Keratinocyte (primary cell): ENCODE data around the gene SOAT1. TPM values are rescaled to one million over a fixed set of nuclear protein-coding genes. Genes with fewer than 3 reads are reported as not detected.

Experiments
- DNase-seq: peaks from one replicate; pipeline ENCODE4 v3.0.0-alpha.2; 2011; ENCODE audit warnings: low read depth, missing footprints, low spot score
- FAIRE-seq: peaks from 2 replicates; lab custom pipeline; 2011; peaks lifted over from hg19 to GRCh38; lab: Jason Lieb, UNC
- H2AFZ ChIP-seq: 2 replicates; pipeline ENCODE4 v1.6.0; 2012; ENCODE audit warnings: low read length, control low read depth, inconsistent platforms; ENCODE audit not compliant: control insufficient read depth
- H3K27ac ChIP-seq: 2 replicates; pipeline ENCODE4 v1.5.1; 2011; ENCODE audit warnings: low read length; ENCODE audit not compliant: control insufficient read depth, insufficient read depth
- H3K27me3 ChIP-seq: 3 replicates; pipeline ENCODE4 v1.6.0; 2011; ENCODE audit warnings: low read length; ENCODE audit not compliant: control insufficient read depth, insufficient read depth; ENCODE audit errors: extremely low read depth
- H3K36me3 ChIP-seq, 2 experiments: 2 replicates in 1 of 2; 3 replicates in 1 of 2; pipeline ENCODE4 v1.5.1; 2011; ENCODE audit warnings: low read length in 2 of 2, mild to moderate bottlenecking in 1 of 2; ENCODE audit not compliant: control insufficient read depth in 2 of 2, insufficient read depth in 2 of 2; ENCODE audit errors: extremely low read depth in 1 of 2
- H3K4me1 ChIP-seq: 3 replicates; pipeline ENCODE4 v1.5.1; 2011; ENCODE audit warnings: low read length; ENCODE audit not compliant: control insufficient read depth, insufficient read depth; ENCODE audit errors: extremely low read depth
- H3K4me2 ChIP-seq: 3 replicates; pipeline ENCODE4 v1.6.0; 2011; ENCODE audit warnings: low read depth, low read length; ENCODE audit not compliant: control insufficient read depth, insufficient read depth; ENCODE audit errors: extremely low read depth
- H3K4me3 ChIP-seq, 3 experiments: fragments of 200-600 bp in 1 of 3; sonication (generic) in 1 of 3; 2 replicates in 2 of 3; 3 replicates in 1 of 3; pipeline ENCODE4 v1.5.1; 2011 to 2016; ENCODE audit warnings: low read length in 3 of 3, mild to moderate bottlenecking in 3 of 3, control low read depth in 2 of 3, inconsistent platforms in 1 of 3, low read depth in 1 of 3, mixed read lengths in 1 of 3, mixed run types in 1 of 3, moderate library complexity in 1 of 3; ENCODE audit not compliant: control insufficient read depth in 2 of 3, insufficient read depth in 2 of 3; ENCODE audit errors: extremely low read depth in 1 of 3
- H3K79me2 ChIP-seq: 2 replicates; pipeline ENCODE4 v1.6.0; 2012; ENCODE audit warnings: low read length; ENCODE audit not compliant: control insufficient read depth, insufficient read depth
- H3K9ac ChIP-seq: 3 replicates; pipeline ENCODE4 v1.6.0; 2011; ENCODE audit warnings: low read length; ENCODE audit not compliant: control insufficient read depth, insufficient read depth; ENCODE audit errors: extremely low read depth
- H3K9me1 ChIP-seq: 3 replicates; pipeline ENCODE4 v1.6.0; 2011; ENCODE audit warnings: low read length; ENCODE audit not compliant: control insufficient read depth, insufficient read depth; ENCODE audit errors: extremely low read depth
- H3K9me3 ChIP-seq: 2 replicates; pipeline ENCODE4 v1.5.1; 2012; ENCODE audit warnings: low read depth, low read length; ENCODE audit not compliant: control insufficient read depth
- H4K20me1 ChIP-seq: 3 replicates; pipeline ENCODE4 v1.6.0; 2011; ENCODE audit warnings: low read length; ENCODE audit not compliant: control insufficient read depth, insufficient read depth; ENCODE audit errors: extremely low read depth
- CTCF ChIP-seq, 3 experiments: IDR thresholded peaks in 1 of 3; conservative IDR thresholded peaks in 1 of 3; optimal IDR thresholded peaks in 1 of 3; 2 replicates in 2 of 3; 3 replicates in 1 of 3; pipeline versions ENCODE3 to v1.5.1; 2011; ENCODE audit warnings: low read length in 3 of 3, mild to moderate bottlenecking in 3 of 3, moderate library complexity in 2 of 3, control low read depth in 1 of 3, inconsistent platforms in 1 of 3; ENCODE audit not compliant: insufficient read depth in 2 of 3; ENCODE audit errors: extremely low read depth in 1 of 3
- EZH2 ChIP-seq: IDR thresholded peaks from one replicate; pipeline ENCODE4 v1.6.1; 2012; ENCODE audit warnings: inconsistent platforms, mild to moderate bottlenecking, low read length, moderate library complexity
- dilution Hi-C: fragments of 300-500 bp; cut with MboI; formaldehyde crosslinking; loops from one replicate; pipeline ENCODE4 v1.7.0; 2020; ENCODE audit warnings: low sequenced_read_pairs; ENCODE audit not compliant: extremely low pct_ligation_motif_present
- polyA plus RNA-seq, 5 experiments: library from polyadenylated mRNA; depleted of rRNA in 3 of 5; stranded (reverse) in 3 of 5; stranded (forward) in 1 of 5; unstranded in 1 of 5; fragments of >200 nt; gene quantifications; 1 replicate in 1 of 5; 2 replicates in 3 of 5; 3 replicates in 1 of 5; pipeline versions ENCODE4 v1.2.1 to v1.2.3, GENCODE V29; 2011 to 2012; ENCODE audit warnings: missing spikeins in 2 of 5, low read depth in 1 of 5, low replicate concordance in 1 of 5

SOAT1 gene
- polyA plus RNA-seq, 1 donor (not counting 4 experiments of a cell fraction or from before 2014, with no cell fraction given), result 62.9 TPM

- H3K9me3 ChIP-seq, result no peaks in the 10 kb centered on the region
- no peaks in the 10 kb centered on the region for H3K4me1 ChIP-seq
- H3K9me1 ChIP-seq, result no peaks in the 10 kb centered on the region
- TF ChIP-seq CTCF (optimal IDR thresholded peaks at IDR 0.05 in 1 of 3, IDR thresholded peaks at IDR 0.05 in 1 of 3, conservative IDR thresholded peaks at IDR 0.05 in 1 of 3; ENCODE audit: extremely low read depth in 1 of 3, insufficient read depth in 2 of 3, low read length in 3 of 3) (no peak), EZH2 (no peak)
- dilution Hi-C loops, result no loop called here
- DNase-seq, result no peak
- H3K4me3 ChIP-seq, result no peak overlapping the region
- H3K36me3 ChIP-seq, result peaks cover 6 to 11% of the 10 kb centered on the region in 2 experiments
- H3K27ac ChIP-seq, result no peak overlapping the region
- no peak overlapping the region for H3K4me2 ChIP-seq
- H3K27me3 ChIP-seq, result no peaks in the 10 kb centered on the region
- H3K79me2 ChIP-seq, result no peaks in the 10 kb centered on the region
- FAIRE-seq, result no peak
- H4K20me1 ChIP-seq, result no peaks in the 10 kb centered on the region
- no peak overlapping the region for H3K9ac ChIP-seq
- H2AFZ ChIP-seq, result no peak overlapping the region
These were observed 57.7 kb downstream of the SOAT1 start for GRCh38 chr1:179351281-179351680.

- H3K79me2 ChIP-seq, result no peaks in the 10 kb centered on the region
- H3K9me1 ChIP-seq, result no peaks in the 10 kb centered on the region
- H3K9me3 ChIP-seq, result no peaks in the 10 kb centered on the region
- no peak for DNase-seq
- H2AFZ ChIP-seq, result no peak overlapping the region
- no peak overlapping the region for H3K4me2 ChIP-seq
- H3K36me3 ChIP-seq, result peaks cover 6 to 11% of the 10 kb centered on the region in 2 experiments
- dilution Hi-C loops, result no loop called here
- no peak overlapping the region for H3K9ac ChIP-seq
- TF ChIP-seq EZH2 (no peak), CTCF (optimal IDR thresholded peaks at IDR 0.05 in 1 of 3, IDR thresholded peaks at IDR 0.05 in 1 of 3, conservative IDR thresholded peaks at IDR 0.05 in 1 of 3; ENCODE audit: extremely low read depth in 1 of 3, insufficient read depth in 2 of 3, low read length in 3 of 3) (no peak)
- no peak overlapping the region for H3K4me3 ChIP-seq
- H4K20me1 ChIP-seq, result no peaks in the 10 kb centered on the region
- FAIRE-seq, result no peak
- H3K27ac ChIP-seq, result no peak overlapping the region
- H3K27me3 ChIP-seq, result no peaks in the 10 kb centered on the region
- no peaks in the 10 kb centered on the region for H3K4me1 ChIP-seq
These were observed 58.6 kb downstream of the SOAT1 start for GRCh38 chr1:179352236-179352635.
